Right ventricle myocardium superior (tissue), 1 donor: ENCODE data around the gene LILRA6. TPM values are rescaled to one million over a fixed set of nuclear protein-coding genes. Genes with fewer than 3 reads are reported as not detected.
"Not testable (repeated sequence)": the region's sequence is repeated elsewhere in the genome, so short reads cannot be mapped to it uniquely, and the experiment has no call there.

ENCODE experiments used
- ATAC-seq: fragments of 200-7000 bp; cut with Tn5 transposase; one replicate; pipeline ENCODE4 v1.9.1; 2020; ENCODE audit warnings: mild to moderate bottlenecking; ENCODE audit not compliant: poor library complexity
- DNase-seq: peaks from one replicate; pipeline ENCODE4 v3.0.0-alpha.2; 2020
- intact Hi-C: fragments of 100-400 bp; cut with DNase I; formaldehyde crosslinking; loops from one replicate; pipeline ENCODE4 v1.11.2; 2022
- long read RNA-seq: library from polyadenylated mRNA; unstranded; transcript quantifications from one replicate; pipeline ENCODE4 v2.0.0, GENCODE V29; 2021
- total RNA-seq: library from RNA; stranded (reverse); fragmentation: NEBNext Ultra II Directional; extraction: Animal tissue kit (Norgen Biotek cat#: 25700); gene quantifications from one replicate; pipeline ENCODE4 v1.2.1, GENCODE V29; 2021
- donor health status: DM: no; HTN: yes; CAD: no; lungs with severe emphysema.

LILRA6 gene
- 1.8 TPM for total RNA-seq
- long read RNA-seq, partial matches to known transcripts = 1 of 1 reads
- long read RNA-seq, other reads (novel, unspliced or antisense) = 0 of 1 reads

DNA sequence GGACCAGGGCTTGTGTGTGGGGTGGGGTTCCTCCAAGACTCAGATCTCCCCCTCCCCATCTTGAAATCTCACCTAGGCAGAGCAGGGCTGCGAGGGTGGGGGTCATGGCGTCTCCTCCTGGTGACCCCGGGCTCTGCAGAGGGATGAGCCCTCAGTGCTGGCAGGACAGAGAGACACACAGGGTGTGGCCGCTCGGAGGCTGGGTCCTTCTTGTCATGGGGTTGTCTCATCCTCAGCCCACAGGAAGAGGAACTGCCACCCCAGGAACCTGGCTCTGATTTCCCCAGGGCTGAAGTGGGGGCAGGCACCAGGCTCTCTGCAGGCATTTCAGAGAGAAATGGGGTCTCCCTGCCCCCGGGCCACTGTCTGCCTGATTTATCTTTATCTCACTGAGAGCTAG lies at the start of gene LILRA6:
LILRA6 (minus strand) TSS at position 145 of the 400 bp plus-strand sequence.
- DNase-seq = not testable (repeated sequence)
- peak; percentile 69 for ATAC-seq

DNA sequence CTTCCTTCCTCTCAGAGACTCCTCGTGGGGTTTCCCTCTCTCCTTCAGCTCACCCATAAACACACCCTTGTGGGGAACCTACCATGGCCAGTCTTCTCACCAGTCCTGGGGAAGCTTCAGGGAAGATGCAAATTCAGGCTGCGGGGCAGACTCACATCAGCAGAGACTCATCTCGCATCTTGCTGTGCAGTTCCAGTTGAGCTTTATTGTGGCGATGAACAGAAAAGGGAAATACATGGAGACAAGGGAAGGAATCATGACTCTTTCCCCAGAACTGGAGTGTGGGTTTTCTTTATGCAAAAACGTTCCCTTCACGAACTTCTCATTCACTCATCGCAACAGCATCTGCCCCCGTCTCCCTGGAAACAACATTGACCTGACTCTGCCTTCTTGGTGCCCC lies 46.6 kb upstream of the LILRA6 start:
- ATAC-seq, intact Hi-C loops, DNase-seq: not testable (repeated sequence)

More for the DNA sequence above, at the start of gene LILRA6:
- intact Hi-C loops = not testable (repeated sequence)

DNA sequence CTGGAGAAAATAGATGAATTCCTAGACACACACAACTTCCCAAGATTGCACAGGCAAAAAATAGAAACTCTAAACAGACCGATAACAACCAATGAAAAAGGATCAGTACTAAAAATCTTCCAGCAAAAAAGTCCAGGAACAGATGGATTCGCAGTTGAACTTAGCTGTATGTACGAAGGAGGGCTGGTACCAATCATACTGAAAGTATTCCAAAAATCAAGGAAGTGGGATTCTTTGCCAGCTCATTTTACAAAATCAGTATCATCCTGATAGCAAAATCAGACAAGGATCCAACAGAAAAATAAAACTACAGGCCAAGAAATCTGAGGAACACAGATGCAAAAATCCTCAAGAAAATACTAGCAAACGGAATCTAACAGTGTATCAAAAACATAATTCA lies 44.9 kb upstream of the LILRA6 start:
- intact Hi-C loops = no loop called here
- no peak for ATAC-seq
- DNase-seq = no peak

DNA sequence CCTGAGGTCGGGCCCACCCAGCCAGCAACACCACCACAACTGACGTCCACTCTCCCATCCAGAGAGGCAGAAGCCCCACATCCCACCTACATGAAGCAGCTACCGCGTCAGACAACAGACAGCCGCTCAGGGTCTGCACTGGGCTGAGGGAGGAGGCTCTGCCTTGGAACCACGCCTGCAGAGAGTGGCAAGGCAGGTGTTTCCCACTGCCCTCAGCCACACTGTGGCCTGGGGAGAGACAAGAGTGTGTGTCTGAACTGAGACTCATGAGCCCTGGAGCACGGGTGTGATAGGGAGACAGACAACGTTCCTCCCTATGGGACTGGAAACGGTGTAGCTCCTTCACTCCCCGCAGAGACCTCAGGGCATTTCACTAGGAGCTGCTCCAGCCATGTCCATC lies 43.7 kb upstream of the LILRA6 start:
- ATAC-seq, DNase-seq, intact Hi-C loops: not testable (repeated sequence)

DNA sequence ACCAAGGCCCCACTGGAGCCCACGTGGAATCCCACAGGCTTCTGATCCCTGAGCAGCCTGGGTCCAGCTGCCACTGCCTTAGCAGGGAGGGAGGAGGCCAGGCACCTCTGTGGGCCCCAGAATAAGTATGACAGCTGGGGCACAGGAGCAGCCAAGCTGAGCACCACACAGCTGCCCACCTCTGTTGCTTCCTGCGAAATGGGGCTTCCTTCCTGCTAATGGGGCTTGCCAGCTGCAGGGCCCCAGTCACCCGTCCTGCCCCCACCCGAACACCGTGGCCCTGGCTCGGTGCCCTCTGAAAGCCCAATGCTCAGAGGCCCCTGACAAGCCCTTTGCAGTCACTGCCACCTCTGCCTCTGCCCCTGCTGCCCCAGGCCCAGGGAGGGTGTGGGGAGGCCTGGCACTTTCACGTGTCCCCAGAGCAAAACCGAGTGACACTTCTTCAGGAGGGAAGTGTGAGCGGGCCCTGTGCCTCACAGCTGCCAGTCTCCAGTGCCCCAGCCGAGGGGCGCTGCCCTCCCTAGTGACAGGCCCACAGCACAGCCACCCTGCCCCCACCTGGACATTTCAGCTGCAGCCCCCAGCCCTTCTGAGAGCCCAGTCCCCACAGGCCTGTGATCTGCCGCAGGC lies 43.0 kb upstream of the LILRA6 start:
- peak; percentile 28 for ATAC-seq
- intact Hi-C loops = not testable (repeated sequence)

DNA sequence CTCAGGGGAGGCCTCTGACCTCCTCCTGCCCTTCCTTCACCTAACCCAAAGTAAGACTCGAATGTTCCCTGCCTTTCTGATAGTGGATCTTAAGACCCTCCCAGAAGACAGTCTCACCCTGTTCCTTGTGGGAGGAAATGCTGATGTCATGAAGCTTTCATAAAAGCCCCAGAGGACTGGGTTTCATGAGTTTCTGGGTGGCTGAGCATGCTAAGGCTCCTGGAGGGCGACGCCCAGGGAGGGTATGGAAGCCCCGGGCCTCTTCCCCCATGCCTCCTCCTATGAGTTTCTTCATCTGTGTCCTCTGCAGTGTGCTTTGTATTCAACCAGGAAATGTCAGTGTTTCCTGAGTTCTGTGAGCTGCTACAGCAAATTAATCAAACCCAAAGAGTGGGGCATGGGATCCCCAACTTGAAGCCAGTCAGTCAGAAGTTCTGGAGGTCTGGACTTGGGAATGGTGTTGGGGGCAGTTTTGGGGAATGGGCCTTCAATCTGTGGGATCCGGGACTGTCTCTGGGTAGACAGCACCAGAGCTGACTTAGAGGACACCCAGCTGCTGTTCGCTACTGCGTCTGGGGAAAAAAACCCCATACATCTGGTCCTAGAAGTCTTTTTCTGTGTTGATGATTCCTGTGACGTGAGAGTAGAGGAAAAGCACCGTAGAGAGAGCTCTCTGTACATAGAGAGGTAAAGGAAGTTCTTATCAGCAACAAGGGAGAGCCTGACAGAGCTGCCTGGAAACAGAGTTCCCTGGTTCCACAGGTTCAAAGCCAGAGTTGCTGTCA lies 40.3 kb upstream of the LILRA6 start:
- intact Hi-C loops = no loop called here
- ATAC-seq (no peak), DNase-seq (no peak)

More for the DNA sequence above, 43.0 kb upstream of the LILRA6 start:
- not testable (repeated sequence) for DNase-seq

DNA sequence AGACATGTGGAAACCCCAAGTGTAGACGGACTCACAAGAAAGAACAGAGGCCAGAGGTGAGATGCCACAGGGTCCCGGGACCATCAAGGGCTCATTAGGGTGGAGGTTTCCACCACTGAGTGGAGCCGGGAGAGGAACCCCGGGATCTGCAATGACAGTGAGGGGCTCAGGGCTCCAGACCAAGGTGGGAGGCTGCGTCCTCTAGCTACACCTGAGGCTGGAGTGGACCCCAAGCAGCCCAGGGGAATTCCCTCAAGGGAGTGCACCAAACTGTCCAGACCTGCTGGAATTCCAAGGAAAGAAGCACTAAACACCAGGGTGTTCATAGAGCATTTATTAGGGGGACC lies 39.1 kb upstream of the LILRA6 start:
- ATAC-seq, intact Hi-C loops, DNase-seq: not testable (repeated sequence)

DNA sequence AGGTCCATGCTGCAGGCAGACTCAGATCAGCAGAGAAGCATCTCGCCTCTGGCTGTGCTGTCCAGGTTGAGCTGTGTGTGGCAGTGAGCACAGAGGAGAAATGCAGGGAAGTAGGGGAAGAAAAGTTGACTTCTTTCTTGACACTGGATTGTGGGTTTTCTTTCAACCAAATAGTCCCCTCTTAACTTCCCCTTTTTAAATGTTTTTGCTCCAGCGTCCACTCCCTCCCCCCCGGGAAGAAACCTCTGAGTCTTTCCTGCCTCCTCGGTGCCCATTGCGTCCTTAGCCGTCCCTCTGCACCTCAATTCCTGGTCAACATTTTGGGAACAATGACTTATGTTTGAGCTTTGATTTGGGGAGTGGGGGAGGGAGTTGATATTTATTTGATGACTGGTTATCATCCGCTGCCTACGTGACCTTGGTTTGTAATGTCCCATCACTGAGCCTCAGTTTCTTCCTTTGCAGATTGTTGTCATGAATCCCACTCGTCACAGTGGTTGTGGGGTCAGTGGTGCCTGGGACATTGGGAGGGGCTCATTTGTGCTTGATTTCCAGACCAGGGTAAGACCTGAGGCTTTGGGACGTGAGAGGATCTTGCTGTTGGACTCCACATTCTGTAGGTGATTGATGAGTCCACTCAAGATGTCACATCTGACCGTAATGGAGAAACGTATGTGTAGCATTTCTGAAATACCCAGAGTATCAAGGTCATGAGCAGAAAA lies 38.6 kb upstream of the LILRA6 start, which contains the start of gene LILRB2:
LILRB2 (minus strand) TSS at position 104 of the 722 bp plus-strand sequence. CDS start 614 bp downstream, outside the sequence.
- DNase-seq (no peak), ATAC-seq (peak; percentile 55)
- intact Hi-C loops = no loop called here

DNA sequence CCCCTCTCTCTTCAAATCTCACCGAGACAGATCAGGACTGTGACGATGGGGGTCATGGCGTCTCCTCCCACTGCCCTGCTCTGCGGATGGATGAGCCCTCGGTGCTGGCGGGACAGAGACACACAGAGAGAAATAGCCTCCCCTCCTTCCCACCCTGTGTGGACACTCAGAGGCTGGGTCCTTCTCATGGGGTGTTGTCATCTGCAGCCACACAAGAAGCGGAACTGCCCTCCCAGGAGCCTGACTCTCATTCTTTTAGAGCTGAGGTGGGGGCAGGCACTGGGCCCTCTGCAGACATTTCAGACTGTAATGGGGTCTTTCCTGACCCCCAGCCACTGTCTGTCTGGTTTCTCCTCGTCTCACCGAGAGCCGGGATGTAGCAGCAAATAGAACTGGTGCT lies 37.9 kb upstream of the LILRA6 start:
- peak; percentile 85 for ATAC-seq
- DNase-seq, intact Hi-C loops: not testable (repeated sequence)

DNA sequence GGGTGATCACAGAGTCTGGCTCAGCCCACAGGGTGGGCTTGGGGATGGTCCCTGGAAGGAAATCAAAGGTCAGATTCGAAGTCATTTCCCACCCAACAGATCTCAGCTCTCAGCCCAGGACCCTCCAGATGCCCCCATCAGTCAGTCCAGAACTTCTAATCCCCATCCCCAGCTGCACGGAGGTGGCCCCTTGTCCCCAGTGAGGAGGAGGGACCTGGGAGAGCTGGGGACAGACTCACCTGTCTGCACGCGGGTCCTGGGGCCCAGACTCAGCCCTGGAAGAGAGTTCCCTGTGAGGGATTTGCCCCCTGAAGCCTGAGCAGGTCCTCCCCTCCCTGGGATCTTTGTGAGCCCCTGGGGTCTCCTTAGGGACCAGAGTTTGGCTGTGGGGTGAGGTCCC lies 37.4 kb upstream of the LILRA6 start:
- DNase-seq, intact Hi-C loops, ATAC-seq: not testable (repeated sequence)

DNA sequence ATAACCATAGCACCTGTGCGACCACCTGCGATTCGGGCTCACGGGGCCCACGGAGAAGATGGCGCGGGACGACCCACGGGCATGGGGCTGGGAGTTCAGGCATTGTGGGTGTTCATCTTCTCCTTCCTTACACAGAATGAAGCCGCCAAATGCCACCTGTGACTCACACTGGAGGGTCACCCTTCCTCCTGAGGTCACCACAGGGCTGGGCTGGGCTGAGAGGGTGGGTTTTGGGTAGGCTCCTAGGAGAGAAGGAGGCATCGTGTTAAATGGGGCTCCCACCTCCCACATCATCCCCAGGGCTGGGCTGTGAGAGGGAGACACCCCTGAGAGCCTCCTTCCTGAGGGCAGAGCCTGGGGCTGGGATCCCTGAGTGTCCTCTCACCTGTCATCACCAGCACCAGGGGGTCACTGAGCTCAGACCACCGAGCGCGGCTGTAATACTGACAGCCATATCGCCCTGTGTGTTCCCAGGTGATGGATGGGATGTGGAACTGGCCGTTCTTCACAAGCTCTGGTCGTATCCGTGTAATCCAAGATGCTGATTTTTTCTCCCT lies 36.9 kb upstream of the LILRA6 start:
- ATAC-seq = no peak
- DNase-seq = no peak
- intact Hi-C loops = no loop called here

DNA sequence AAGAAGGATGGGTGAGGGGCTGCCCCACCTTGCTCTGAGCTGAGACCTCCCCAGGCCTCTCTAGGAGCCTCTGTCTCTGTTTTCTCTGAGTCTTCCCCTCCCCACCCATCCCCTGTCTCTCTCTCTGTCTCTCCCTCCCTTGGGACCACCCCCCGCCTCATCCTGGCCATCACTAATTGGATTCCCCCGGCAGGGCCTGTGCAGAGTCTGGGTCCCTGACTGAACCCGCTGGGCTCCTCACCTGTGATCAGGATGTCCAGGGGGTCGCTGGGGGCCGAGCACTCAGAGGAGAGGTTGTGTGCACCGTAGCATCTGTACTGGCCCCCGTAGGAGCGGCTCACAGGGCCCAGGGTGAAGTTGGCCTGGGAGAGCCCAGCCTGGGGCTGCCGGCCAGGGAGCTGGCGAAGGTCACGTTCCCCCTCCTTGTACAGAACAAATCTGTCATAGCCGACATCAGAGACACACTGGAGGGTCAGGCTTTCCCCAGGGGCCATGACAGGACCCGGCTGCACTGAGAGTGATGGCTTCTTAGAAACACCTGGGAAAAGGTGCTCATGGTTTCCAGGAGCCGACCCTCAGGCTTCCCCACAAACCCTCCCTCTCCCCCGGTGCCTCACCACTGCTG lies 36.1 kb upstream of the LILRA6 start:
- intact Hi-C loops, ATAC-seq, DNase-seq: not testable (repeated sequence)

DNA sequence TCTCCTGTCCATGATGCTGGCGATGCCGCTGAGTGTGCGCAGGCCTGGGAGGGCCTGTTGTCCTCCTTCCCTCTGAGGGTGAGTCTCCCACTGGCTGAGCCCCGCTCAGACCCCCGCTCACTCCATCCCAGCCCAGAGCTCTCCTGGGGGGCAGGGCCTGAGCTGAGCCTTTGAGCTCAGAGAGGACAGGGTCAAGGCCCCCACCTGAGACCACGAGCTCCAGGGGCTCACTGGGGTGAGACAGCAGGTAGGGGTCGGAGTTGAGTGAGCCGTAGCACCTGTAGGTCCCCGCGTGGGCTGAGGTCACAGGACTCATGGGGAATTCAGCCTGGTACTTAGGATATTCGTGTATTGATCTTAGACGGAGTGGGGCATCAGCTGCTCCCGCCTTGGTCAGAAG lies 35.5 kb upstream of the LILRA6 start:
- intact Hi-C loops = not testable (repeated sequence)

DNA sequence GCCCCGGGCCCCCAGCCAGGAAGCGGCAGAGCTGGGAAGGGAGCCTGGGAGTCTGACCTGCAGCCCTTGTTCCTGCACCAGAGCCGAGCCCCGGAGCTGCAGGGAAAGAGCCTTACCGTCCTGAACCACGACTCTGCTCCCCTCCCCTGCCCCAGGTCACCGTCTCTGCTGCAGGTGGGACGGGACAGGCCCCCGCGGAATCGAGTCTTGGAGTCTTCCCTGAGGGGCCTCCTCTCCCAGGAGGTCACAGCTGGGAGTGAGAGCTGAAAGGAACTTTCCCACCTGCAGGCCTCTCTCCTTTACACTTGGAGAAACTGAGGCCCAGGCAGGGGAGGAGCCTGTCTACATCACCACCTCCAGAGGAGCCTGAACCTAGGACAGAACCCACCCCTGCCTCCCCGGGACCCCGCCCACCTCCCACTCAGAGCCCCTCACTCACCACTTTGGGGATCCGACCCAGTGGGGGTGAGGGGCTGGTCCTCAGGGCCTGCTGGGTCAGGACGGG lies 34.6 kb upstream of the LILRA6 start:
- intact Hi-C loops, DNase-seq, ATAC-seq: not testable (repeated sequence)

More for the DNA sequence above, 35.5 kb upstream of the LILRA6 start:
- not testable (repeated sequence) for DNase-seq, ATAC-seq

DNA sequence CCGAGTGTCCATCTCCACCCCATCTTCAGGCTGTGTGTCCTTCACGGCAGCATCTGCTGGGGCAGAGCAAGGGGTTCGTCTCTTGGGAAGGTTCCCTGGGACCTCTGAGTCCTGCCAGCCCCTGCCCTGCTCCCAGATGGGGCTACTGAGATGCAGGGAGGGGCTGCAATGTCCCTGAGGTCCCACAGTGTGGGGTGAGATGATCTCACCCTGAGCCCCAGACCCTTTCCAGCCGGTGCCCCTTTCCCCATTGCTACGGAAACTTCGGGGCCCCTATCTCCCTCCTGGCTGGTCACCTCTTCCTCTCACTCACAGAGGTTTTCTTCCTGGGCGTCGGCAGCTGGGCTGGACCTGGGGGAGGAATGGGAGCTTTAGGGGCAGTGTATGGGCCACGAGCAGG lies 33.4 kb upstream of the LILRA6 start:
- intact Hi-C loops = no loop called here
- DNase-seq (no peak), ATAC-seq (no peak)

DNA sequence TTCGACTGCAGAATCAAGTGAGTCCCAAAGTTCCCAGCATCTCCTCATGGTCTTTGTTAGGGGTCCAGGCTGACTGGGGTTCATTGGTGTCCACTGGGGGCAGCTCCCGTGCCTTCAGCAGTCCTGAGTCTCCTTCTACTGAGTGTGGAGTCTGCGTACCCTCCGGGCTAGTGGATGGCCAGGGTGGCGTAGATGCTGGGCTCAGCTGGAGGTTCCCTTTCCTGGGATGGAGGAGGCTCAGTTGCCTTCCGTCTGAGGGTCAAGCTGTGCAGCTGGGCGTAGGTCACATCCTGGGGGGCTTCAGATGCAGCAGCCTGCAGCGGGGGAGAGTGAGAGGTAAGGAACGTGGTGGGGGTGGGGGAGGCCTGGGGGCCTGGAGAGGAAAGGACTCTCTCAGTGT lies 31.9 kb upstream of the LILRA6 start:
- ATAC-seq, intact Hi-C loops, DNase-seq: not testable (repeated sequence)

DNA sequence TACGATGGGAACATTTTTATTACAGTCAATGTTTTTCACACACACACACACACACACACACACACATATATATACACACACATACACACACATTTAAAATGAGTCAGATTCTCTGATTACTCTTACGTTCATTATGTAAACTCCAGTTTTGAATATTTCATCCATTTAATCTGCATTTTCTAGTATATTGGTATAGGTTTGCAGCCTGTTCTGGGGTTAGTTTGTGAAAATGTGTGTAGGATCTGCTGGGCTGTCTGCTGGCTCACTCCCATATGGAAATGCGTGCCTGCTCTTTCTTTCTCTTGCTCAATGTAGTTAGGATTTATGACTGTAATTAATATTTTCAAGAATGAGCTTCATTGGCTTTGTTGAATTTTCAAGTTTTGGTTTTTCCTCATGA lies 31.2 kb upstream of the LILRA6 start:
- intact Hi-C loops = no loop called here
- ATAC-seq (no peak), DNase-seq (no peak)

DNA sequence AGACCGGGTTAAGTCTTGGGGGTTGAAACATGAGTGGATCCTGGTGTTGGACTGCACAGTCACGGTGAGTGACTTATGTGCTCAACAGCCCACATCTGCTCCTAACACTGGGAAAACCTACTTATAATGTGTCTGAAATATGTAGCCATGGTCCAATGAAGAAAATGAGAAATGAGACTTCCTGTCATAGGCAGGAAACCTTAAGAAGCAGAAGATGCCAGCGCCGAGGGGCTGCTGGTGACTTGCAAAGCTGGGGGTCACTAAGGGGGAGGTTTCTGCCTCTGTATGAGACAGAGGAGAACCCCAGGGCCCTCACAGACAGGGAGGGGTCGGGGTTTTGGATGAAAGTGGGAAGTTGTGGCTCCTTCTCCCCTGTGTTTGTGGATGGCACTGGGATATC lies 29.6 kb upstream of the LILRA6 start:
- DNase-seq, intact Hi-C loops: not testable (repeated sequence)
- peak; percentile 34 for ATAC-seq
